Stimulated activated CD8-positive, alpha-beta memory T cell treated with anti-CD3 and anti-CD28 coated beads, Interleukin-12 subunit alpha, Interleukin-12 subunit beta, amount 100 ng/mL, for 24 hours (primary cell): Measurements from ENCODE around the gene OTOP3.

Experiments
- DNase-seq: peaks from one replicate; pipeline ENCODE4 v3.0.0-alpha.2; 2020; ENCODE audit errors: extremely low read depth

OTOP3 gene

GRCh38 chr17:74939534-74939933, 3.8 kb downstream of the OTOP3 start:
- no peak for DNase-seq

- no peak for DNase-seq
These were observed 5.5 kb downstream of the OTOP3 start for GRCh38 chr17:74941128-74941725.

GRCh38 chr17:74943808-74944522, 8.3 kb downstream of the OTOP3 start:
- DNase-seq, result no peak

GRCh38 chr17:74945543-74945942, 9.8 kb downstream of the OTOP3 start:
- no peak for DNase-seq

GRCh38 chr17:74946641-74947040, 10.9 kb downstream of the OTOP3 start:
- DNase-seq, result no peak

GRCh38 chr17:74947041-74947754, 11.5 kb downstream of the OTOP3 start:
- DNase-seq, result no peak

- DNase-seq, result no peak
These were observed 13.9 kb downstream of the OTOP3 start for GRCh38 chr17:74949455-74950115.

GRCh38 chr17:74950207-74950606, 14.5 kb downstream of the OTOP3 start:
- no peak for DNase-seq

- no peak for DNase-seq
These were observed 15.4 kb downstream of the OTOP3 start for GRCh38 chr17:74951065-74951464.

GRCh38 chr17:74951680-74952421, 16.2 kb downstream of the OTOP3 start:
- no peak for DNase-seq

GRCh38 chr17:74952431-74953133, 16.9 kb downstream of the OTOP3 start:
- no peak for DNase-seq

GRCh38 chr17:74953134-74953687, 17.5 kb downstream of the OTOP3 start:
- DNase-seq, result no peak

GRCh38 chr17:74954115-74954514, 18.4 kb downstream of the OTOP3 start:
- DNase-seq, result no peak

- no peak for DNase-seq
These were observed 19.1 kb downstream of the OTOP3 start for GRCh38 chr17:74954665-74955421.

GRCh38 chr17:74956093-74956492, 20.4 kb downstream of the OTOP3 start:
- DNase-seq, result no peak

GRCh38 chr17:74957935-74958740, 22.4 kb downstream of the OTOP3 start:
- peak; percentile 51 for DNase-seq

- DNase-seq, result no peak
These were observed 24.3 kb downstream of the OTOP3 start for GRCh38 chr17:74959826-74960515.

GRCh38 chr17:74960570-74961342, 25.1 kb downstream of the OTOP3 start:
- DNase-seq, result no peak
